NCI-H82 treated with DMSO at 0.1 percent for 48 hours (cell line): ENCODE results near the gene SF3B1.
"Not testable (repeated sequence)": the region's sequence is repeated elsewhere in the genome, so short reads cannot be mapped to it uniquely, and the experiment has no call there.

Experiments used
- DNase-seq: peaks from one replicate; lab custom pipeline; 2025; ENCODE audit not compliant: unreplicated experiment; lab: John Stamatoyannopoulos, UW

SF3B1 gene

GRCh38 chr2:197383825-197384224, 51.0 kb downstream of the SF3B1 start:
- DNase-seq: no peak

GRCh38 chr2:197381641-197382040, 53.2 kb downstream of the SF3B1 start:
- DNase-seq: no peak

- not testable (repeated sequence) for DNase-seq
Measured at GRCh38 chr2:197379918-197380309, 54.9 kb downstream of the SF3B1 start.

- DNase-seq: not testable (repeated sequence)
Measured at GRCh38 chr2:197379308-197379917, 55.4 kb downstream of the SF3B1 start.

GRCh38 chr2:197378494-197379307, 56.1 kb downstream of the SF3B1 start:
- DNase-seq: peak; percentile 46

GRCh38 chr2:197378086-197378485, 56.7 kb downstream of the SF3B1 start:
- DNase-seq: no peak

GRCh38 chr2:197377670-197378069, 57.2 kb downstream of the SF3B1 start:
- DNase-seq: no peak

GRCh38 chr2:197372592-197372991, 62.2 kb downstream of the SF3B1 start:
- DNase-seq: no peak

GRCh38 chr2:197370664-197371063, 64.2 kb downstream of the SF3B1 start:
- not testable (repeated sequence) for DNase-seq

- no peak for DNase-seq
Measured at GRCh38 chr2:197369933-197370320, 64.9 kb downstream of the SF3B1 start.

- no peak for DNase-seq
Measured at GRCh38 chr2:197369228-197369932, 65.4 kb downstream of the SF3B1 start.

GRCh38 chr2:197368412-197368811, 66.4 kb downstream of the SF3B1 start:
- DNase-seq: no peak

- DNase-seq: no peak
Measured at GRCh38 chr2:197363998-197364397, 70.8 kb downstream of the SF3B1 start.

- no peak for DNase-seq
Measured at GRCh38 chr2:197360744-197361156, 74.1 kb downstream of the SF3B1 start.

GRCh38 chr2:197359859-197360258, 75.0 kb downstream of the SF3B1 start:
- DNase-seq: no peak

- no peak for DNase-seq
Measured at GRCh38 chr2:197358931-197359330, 75.9 kb downstream of the SF3B1 start.

- DNase-seq: no peak
Measured at GRCh38 chr2:197357986-197358385, 76.8 kb downstream of the SF3B1 start.

GRCh38 chr2:197356136-197356535, 78.7 kb downstream of the SF3B1 start:
- DNase-seq: no peak

GRCh38 chr2:197354169-197354558, 80.7 kb downstream of the SF3B1 start:
- DNase-seq: no peak

- DNase-seq: no peak
Measured at GRCh38 chr2:197353393-197354168, 81.2 kb downstream of the SF3B1 start.

- no peak for DNase-seq
Measured at GRCh38 chr2:197349699-197350098, 85.1 kb downstream of the SF3B1 start.
